ENCODE measurements around the gene SH3BGRL3.

The SH3BGRL3 gene

DNA sequence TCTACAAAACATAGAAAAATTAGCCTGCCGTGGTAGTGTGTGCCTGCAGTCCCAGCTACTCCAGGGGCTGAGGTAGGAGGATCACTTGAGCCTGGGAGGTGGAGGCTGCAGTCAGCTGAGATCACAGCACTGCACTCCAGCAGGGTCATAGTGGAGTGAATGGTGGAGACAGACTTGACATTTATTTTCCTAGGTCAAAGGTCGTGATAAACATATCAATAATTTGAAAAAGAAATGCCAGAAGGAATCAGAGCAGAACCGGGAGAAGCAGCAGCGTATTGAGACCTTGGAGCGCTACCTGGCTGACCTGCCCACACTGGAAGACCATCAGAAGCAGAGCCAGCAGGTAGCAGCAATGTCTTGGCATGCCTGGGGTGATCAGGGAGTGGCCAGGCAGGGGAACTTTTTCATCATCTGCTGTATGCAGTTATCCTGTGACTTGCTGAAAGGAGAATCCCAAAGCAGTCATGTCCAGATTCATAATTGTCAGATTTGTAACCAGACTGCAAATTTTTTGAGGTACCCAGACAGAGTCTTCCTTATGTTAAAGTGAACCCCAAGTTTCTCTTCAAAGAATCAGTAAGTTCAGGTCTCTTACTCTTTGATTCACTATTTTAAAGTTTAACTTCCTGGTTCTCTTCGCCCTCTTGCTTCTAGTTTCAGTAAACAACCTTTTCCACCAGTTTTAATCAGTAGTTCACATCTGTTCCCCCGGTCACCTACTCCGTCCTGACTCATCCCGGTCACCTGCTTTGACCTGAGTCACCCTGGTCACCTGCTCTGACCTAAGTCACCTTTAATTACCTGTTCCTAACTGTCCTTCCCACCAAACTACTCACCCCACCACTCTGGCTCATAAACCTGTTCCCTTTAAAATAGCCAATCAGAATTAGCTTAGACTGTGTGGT is 11.3 kb upstream of the SH3BGRL3 start:
- DNase-seq (ENCODE audit: insufficient read length, low spot score) (no peak), FAIRE-seq (no peak)
- TF ChIP-seq, protein P1, sequence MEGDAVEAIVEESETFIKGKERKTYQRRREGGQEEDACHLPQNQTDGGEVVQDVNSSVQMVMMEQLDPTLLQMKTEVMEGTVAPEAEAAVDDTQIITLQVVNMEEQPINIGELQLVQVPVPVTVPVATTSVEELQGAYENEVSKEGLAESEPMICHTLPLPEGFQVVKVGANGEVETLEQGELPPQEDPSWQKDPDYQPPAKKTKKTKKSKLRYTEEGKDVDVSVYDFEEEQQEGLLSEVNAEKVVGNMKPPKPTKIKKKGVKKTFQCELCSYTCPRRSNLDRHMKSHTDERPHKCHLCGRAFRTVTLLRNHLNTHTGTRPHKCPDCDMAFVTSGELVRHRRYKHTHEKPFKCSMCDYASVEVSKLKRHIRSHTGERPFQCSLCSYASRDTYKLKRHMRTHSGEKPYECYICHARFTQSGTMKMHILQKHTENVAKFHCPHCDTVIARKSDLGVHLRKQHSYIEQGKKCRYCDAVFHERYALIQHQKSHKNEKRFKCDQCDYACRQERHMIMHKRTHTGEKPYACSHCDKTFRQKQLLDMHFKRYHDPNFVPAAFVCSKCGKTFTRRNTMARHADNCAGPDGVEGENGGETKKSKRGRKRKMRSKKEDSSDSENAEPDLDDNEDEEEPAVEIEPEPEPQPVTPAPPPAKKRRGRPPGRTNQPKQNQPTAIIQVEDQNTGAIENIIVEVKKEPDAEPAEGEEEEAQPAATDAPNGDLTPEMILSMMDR (IDR thresholded peaks at IDR 0.05; ENCODE audit: insufficient read depth, missing control alignments) = no peak

DNA sequence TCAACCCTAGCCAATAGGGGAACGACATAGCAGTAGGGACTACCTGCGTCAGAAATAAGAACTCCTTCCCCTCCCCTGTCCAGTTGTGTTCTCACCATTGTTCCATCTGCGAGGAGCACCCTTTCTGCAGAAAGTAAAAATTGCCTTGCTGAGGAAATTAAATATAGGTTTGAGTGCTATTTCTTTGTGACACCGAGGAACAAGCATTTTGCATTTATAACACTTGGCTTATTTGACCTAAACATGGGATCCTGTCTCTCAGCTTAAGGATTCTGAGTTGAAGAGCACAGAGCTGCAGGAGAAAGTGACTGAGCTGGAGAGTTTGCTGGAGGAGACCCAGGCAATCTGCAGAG is 10.7 kb upstream of the SH3BGRL3 start:
- DNase-seq (ENCODE audit: insufficient read length, low spot score) (no peak), FAIRE-seq (no peak)
- TF ChIP-seq, protein P1 (IDR thresholded peaks at IDR 0.05; ENCODE audit: insufficient read depth, missing control alignments) = no peak

- FAIRE-seq (no peak), DNase-seq (ENCODE audit: insufficient read length, low spot score) (no peak)
- TF ChIP-seq, protein P1 (IDR thresholded peaks at IDR 0.05; ENCODE audit: insufficient read depth, missing control alignments) = no peak
Observed at GRCh38 chr1:26274801-26275425, 5.0 kb upstream of the SH3BGRL3 start.

DNA sequence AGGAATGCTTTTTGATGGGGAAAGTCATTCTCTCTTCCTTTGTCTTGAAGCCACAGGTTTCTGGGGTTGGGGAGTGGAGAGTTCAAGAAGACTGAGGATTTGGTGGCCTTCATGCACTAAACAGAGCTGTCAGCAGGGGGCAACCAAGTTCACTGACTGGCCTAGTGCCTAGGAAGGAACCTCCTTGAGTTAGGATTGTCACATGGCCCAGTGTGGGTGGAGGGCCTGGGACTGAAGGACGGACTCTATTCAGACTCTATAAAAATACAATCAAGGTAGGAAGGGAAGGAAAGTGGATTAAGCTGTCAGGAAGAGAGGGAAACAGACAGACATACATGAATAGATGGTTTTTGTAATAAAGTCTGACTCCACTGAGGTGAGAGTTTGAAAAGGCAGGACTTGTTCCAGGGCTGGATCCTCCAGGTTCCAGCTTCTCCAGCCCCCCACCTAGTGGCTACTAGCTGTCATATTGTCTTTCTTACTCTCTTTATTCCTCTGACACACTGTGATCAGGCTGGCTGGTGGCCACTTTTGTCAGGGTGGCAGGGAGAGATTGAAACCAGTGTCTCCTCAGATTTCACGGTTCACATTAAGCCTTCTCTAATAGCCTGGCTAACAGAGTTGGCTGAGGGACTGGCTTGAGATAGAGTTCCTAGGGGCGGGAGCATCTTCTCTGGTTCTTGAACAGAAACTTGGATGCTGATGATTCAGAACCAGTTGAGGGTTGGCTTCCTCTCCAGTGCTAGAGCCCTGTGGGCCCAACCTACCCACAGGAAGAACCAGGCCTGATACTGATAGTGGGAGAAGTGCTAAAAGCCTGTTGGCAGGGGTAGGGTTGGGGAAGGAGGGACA is 4.1 kb upstream of the SH3BGRL3 start:
- FAIRE-seq (no peak), DNase-seq (ENCODE audit: insufficient read length, low spot score) (no peak)
- TF ChIP-seq, protein P1 (IDR thresholded peaks at IDR 0.05; ENCODE audit: insufficient read depth, missing control alignments) = peak; percentile 69

DNA sequence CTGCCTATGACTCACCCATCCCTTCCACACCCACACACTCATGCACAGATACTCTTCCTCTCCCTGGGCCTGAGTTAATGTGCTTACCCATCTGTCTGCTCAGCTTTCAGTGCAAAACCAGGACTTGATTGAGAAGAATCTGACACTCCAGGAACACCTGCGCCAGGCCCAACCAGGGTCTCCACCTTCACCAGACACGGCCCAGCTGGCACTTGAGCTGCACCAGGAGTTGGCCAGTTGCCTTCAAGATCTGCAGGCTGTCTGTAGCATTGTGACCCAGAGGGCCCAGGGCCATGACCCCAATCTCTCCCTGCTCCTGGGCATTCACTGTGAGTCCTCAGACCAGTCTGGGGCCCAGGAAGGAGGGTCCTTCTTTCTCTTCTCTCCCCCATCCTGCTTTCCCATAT is 3.5 kb upstream of the SH3BGRL3 start:
- no peak for FAIRE-seq
- TF ChIP-seq, protein P1 (IDR thresholded peaks at IDR 0.05; ENCODE audit: insufficient read depth, missing control alignments) = no peak
- no peak for DNase-seq (ENCODE audit: insufficient read length, low spot score)

DNA sequence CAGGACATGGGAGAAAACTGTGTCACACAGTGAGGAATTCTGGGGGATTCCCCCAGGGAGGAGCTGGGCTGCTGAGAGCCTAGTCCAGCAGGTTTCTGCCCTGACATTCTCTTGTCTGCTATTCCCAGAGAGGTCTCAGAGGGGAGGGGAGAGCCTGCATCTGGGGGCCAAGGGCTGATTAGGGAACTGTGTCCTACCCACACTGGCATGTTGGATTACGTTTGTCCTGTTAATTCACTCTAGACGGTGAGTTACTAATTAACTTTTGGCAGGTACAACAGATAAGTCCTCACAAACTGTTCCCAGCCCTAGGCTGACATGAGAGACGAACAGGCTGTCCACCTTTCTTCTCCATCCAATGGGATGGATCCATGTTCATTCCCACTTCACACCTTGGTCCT is 2.6 kb upstream of the SH3BGRL3 start:
- DNase-seq (ENCODE audit: insufficient read length, low spot score) (no peak), FAIRE-seq (no peak)
- TF ChIP-seq, protein P1 (IDR thresholded peaks at IDR 0.05; ENCODE audit: insufficient read depth, missing control alignments) = no peak
